Measurements from ENCODE around the gene HOXD4.

The HOXD4 gene

DNA sequence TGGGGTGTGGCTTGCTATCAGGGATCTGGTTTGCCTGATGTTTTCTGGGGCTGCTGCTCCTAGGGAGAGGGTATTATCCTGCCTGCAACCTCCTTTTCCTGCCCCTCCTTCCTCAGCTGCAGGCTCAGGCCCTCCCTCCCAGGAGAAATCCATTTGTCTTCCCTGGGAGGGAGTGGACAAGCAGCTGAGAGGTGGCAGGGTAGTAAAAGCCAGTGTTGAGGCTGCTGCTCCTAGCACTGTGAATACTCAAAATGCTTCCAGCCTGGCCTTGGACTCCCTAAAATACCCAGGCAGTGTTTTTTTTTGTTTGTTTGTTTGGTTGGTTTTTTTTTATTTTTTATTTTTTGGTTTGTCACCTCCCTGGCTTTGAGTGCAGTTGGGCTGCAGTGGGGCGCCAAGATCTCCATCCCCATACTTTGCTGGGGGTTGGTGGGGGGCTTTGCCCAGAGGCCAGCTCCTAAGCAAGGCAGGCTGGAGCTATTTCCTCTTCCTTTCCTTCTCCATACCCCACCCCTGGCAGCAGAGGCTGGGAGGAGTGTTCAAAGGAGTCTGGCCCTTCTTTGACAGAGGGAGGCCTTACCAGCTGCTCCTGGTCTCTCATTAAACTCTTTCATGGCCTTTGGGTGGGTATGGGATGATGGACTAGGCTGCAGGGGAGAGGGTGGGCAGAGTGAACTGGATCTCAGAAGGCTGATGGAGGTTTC is 19.4 kb downstream of the HOXD4 start:
- DNase-seq (ENCODE audit: low read depth in 2 of 2): no peak

DNA sequence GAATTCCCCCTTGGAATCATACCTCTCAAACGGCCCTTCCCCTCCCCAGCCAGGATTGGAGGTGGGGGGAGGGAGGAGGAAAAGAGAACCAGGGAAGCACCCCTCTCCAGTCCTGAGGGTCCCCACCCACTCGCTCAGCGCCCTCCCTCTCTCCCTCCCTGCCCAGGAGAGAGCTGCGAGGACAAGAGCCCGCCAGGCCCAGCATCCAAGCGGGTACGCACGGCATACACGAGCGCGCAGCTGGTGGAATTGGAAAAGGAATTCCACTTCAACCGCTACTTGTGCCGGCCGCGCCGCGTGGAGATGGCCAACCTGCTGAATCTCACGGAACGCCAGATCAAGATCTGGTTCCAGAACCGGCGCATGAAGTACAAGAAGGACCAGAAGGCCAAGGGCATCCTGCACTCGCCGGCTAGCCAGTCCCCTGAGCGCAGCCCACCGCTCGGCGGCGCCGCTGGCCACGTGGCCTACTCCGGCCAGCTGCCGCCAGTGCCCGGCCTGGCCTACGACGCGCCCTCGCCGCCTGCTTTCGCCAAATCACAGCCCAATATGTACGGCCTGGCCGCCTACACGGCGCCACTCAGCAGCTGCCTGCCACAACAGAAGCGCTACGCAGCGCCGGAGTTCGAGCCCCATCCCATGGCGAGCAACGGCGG is 20.1 kb downstream of the HOXD4 start:
- DNase-seq (ENCODE audit: low read depth in 2 of 2): no peak

DNA sequence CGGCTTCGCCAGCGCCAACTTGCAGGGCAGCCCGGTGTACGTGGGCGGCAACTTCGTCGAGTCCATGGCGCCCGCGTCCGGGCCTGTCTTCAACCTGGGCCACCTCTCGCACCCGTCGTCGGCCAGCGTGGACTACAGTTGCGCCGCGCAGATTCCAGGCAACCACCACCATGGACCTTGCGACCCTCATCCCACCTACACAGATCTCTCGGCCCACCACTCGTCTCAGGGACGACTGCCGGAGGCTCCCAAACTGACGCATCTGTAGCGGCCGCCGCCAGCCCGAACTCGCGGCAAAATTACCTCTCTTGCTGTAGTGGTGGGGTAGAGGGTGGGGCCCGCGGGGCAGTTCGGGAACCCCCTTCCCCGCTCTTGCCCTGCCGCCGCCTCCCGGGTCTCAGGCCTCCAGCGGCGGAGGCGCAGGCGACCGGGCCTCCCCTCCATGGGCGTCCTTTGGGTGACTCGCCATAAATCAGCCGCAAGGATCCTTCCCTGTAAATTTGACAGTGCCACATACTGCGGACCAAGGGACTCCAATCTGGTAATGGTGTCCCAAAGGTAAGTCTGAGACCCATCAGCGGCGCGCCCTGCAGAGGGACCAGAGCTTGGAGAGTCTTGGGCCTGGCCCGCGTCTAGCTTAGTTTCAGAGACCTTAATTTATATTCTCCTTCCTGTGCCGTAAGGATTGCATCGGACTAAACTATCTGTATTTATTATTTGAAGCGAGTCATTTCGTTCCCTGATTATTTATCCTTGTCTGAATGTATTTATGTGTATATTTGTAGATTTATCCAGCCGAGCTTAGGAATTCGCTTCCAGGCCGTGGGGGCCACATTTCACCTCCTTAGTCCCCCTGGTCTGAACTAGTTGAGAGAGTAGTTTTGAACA is 20.9 kb downstream of the HOXD4 start:
- DNase-seq (ENCODE audit: low read depth in 2 of 2): no peak

DNA sequence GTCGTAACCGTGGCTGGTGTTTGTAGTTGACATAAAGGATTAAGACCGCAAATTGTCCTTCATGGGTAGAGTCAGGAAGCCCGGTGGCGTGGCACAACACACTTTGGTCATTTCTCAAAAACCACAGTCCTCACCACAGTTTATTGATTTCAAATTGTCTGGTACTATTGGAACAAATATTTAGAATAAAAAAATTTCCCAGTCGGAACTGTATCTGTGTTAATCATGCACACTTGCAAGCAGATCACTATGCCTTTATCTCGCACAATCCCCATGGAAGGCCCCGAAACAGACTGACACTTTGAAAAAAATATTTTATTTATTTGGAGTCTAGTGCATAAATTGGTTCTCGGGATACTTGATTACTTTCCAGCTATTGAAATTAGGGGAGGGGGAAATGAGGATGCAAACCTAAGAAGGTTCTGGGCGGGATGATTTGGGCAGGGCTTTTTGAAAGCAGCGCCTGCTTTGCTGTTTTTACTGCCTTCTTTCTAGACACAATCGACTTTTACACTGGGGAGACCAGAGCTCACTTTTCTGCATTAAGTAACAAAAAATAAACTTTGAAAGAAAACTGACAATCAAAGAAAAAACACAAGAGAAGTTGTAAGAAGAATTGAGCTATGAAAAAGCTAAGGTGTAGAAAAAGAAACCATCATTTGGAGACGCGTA is 21.7 kb downstream of the HOXD4 start:
- DNase-seq (ENCODE audit: low read depth in 2 of 2): no peak

DNA sequence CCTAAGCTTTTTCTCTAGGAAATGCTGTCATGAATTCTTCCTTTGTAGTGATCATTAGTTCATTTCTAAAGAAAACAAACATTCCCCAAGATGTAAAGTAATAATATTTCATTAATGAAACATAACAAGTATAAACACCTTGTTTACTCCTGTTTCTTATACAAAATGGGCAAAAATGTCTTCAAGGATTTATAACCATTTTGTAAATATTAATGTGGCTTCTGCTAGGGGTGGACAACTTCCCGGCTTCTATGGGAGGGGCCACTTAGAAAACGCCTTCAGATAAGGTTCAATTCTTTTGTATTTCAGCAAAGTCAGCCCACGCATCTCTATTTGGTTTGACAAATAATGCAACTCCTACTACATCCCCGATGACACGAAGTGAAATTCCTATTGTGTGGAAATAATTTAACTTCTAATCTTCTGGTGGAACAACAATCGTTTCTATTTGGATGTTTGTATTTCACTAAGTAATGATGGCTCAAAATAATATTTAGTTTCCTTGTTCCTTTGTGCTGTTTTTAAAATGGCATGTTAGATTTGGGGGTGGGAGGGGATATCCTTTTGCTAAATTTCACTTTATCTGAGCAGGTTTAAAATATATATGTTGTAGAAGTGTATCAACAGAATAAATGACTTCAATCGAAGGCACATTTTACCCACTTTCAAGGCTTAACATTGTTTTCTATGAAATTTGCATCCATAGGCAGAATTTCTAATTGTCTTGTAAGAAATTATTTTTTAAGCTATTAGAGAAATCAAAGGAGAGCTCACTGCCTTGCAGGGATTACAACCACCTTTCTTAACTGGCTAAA is 22.4 kb downstream of the HOXD4 start:
- no peak for DNase-seq (ENCODE audit: low read depth in 2 of 2)

DNA sequence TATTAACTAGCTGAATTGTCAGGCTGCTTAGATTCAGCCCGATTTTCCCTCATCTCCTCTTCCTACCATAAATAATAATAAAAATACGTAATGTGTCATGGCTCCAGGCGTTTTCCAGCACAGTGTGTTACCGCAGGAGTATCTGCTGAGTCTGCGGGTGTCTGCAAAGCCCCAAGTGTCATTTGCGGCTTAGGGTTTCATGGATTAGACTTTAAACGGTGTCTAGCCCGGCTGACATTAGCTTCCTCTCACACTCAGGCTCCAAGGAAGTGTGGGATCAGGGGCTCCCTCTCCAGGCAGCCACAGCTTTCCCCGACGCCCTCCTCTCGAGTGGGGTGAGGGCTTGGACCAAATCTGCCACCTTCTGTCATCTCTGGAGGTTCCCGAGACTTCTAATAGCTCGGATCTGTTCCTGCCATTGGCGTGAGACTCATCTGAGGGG is 23.1 kb downstream of the HOXD4 start:
- DNase-seq (ENCODE audit: low read depth in 2 of 2): no peak

DNA sequence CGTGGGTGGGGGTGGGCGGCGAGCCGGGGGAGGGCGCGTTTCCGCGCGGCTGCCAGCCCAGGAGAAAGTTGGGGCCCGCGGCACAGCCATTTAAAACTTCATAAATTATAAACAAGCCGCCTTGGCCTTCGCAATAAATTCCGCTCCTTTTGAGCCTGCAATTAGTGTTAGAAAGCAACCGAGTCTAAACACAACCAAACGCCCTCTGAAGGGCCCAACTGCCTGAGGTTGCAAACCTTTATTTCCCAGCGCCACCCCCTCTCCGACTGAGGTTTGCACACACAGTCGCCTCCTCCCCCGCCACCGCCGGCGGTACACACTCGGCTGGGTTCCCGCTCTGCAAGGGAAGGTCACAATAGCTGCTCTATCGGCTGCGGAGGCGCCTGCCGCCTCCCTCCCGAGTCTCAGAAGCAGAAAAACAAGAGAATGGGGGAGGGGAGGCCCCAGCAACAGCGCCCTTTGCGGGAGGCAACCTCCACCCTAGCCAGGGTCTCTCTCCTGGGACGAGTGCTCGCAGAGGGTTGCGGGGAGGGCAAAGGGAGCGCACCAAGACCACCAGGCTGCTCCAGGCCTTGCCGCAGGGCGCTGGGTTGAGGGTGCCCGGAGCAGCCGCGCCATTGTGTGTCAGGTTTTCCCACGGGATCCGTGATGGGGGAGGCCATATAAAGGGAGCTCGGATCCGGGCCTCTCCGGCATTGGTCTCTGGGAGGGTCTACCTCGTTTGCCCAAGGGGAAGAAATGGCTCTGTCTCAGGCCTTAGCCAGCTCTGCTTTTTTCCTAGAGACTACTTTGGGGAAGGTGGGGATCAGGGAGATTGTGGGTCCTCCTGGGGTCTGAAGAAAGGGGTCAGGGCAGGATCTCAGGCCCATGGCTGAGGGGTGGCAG is 23.7 kb downstream of the HOXD4 start:
- no peak for DNase-seq (ENCODE audit: low read depth in 2 of 2)

DNA sequence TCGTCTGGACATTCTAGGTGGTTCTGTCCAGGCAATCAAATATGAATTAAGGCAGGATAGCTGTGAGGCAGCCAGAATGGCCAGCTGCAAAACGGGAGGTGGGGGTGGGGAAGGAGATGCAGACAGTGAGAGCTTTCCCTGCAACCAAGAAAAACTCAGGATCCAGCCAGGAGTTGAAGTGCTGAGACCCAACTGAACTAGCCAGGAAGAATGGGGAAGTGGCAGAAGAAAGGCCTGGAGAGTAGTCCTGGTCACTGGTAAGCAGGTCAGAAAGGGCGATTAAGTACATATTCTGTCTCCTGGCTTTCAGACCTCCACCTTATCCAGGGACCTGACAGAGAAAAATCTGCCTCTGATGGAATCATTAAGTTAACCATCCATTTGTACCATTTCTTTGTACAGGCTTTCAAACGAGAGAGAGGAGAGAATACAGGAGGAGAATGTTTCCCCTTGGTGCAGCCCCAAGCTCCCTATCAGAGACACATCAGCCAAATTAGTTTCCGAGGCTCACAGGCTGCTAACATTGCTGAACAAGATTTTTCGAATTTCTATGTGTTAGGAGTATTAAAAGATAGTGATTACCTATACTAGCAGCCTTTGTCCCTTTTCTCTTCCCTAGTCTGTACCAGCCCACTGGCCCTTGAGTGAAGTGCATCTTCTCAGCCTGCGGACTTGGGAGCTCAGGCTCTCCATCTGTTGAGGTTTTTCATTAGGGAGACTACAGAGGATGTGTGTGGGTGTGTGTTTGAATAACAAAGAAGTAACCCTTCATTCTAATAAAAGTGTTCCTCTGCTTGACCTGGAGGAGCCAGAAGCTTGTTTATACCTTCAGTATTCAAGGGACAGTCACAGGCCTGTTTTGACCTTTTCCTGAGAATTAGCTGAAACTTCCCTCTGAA is 24.6 kb downstream of the HOXD4 start:
- no peak for DNase-seq (ENCODE audit: low read depth in 2 of 2)

DNA sequence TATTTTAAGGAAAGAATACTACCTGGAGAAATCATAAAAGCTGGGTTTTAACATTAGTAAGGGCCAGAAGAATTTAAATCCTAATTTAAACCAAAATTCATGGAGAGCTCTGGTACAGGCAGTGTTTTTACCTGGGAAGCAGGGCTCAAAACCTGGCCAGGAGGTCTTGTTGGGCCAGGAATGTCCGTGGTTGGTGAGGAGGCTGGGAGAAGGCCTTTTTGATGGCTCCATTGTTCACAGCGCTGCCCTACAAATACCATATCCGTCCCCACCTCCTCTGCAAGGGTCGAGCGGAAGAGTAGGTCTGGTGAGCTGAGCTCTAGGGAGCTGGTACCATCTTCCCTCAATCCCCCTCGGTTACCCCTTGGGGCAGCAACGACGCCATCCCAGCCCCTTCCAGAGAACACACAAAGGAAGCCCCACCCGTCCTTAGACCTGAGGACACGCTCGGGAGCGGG is 26.3 kb downstream of the HOXD4 start:
- DNase-seq (ENCODE audit: low read depth in 2 of 2): no peak

DNA sequence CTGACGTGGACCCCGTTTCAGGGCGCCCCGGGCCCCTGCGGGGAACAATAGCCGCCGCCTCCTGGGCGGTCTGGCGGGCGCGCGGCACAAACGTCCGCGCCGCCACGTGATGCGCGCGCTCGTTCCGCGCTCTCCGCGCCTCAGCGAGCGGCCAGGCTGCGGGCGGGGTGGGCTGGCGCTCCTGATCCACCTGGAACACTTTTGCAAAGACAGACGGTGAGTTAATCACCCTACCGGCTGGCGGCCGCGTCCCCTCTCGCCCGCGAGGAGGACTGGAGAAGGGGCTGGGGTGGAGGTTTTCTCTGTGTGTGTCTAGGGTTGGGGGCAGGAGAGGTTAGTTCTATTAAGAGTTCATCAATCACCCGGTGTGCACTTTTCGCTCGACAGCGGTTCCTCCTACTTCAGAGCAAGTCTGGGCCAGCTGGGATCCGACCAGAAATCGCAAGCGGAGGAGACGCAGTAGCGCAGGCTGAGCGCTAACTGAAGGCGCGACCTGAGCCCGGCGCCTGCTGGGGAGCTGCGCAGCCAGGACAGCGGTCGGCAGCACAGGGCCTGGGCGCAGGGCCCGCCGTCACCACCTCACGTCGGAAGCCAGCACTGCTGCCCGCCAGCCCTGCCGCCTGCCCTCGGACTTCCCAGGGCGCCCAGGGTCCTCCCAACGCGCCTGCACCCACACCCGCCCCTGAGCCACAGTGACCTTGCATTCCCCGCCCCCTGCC is 26.8 kb downstream of the HOXD4 start:
- DNase-seq (ENCODE audit: low read depth in 2 of 2): no peak

DNA sequence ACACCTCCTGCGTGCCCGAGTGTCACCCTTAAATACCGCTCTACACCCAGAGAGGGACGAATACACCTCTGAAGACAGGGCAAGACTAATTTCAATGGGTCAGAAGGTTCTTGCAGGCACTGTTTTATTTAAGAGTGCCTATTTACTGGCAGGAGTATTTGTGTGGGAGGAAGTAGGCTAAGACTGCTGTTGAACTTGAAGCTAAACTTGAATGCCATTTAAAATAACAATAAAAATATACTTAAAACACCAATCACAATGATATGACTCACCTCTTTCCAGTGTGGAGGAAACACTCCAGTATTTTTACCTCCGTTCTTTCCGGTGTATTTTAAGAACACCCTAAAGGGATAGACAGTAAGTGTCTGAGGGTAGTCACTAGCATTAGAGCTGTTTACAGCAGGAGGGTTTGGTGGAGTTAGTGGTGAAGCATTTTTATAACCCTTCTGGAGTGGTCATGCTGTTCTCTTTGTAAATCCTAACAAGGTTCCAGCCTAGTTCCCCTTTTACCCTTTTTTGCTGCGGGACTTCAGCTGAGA is 27.5 kb downstream of the HOXD4 start:
- DNase-seq (ENCODE audit: low read depth in 2 of 2): no peak

DNA sequence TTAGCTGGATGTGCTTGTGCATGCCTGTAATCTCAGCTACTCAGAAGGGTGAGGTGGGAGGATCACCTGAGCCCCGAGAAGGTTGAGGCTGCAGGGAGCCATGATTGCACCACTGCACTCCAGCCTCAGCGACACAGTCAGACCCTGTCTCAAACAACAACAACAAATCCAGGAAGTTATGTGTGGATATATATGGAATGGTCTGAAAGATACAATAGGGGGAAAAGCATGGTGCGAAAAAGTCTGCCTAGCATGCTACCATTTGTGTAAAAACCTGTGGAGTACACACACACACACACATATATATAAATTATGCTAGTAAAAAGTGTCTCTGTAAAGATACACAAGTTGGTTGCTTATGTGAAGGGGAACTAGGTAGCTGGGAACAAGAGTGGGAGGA is 30.2 kb downstream of the HOXD4 start:
- no peak for DNase-seq (ENCODE audit: low read depth in 2 of 2)

DNA sequence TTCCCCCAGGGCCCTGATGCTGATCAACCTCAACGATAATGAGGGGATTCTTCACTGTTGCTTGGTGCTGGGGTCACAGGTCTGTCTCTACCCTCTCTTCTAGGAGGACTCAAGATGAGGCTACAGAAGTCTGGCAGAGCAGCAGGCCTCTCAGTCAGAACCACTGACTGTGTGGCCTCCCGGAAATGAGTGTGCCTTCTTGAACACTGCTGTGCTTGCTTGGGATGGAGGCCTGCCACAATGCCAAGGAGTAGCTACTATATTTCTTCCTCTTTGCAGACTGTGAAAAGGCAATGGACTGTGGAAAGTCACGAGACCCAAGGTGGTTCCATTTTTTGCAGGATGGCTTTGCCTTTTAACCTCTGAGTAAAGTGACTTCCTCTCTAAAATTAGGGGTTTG is 31.3 kb downstream of the HOXD4 start:
- DNase-seq (ENCODE audit: low read depth in 2 of 2): no peak

DNA sequence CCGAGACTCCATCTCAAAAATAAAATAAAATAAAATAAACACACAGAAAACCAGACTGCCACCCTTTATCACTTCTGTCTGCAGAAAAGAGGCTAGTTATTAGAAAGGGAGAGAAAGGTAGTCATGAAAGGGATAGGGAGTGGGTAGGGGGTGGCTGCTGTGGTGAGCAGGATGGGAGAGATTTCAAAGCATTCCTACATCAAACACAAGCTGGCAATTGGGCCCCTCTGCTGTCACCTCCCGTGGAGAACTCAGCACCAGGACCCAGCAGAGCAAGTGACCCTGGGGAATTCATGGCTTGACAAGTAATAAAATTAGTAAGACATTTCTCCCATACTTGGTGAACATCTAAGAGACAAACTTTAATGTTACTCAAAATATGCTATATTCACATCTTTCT is 33.4 kb downstream of the HOXD4 start:
- no peak for DNase-seq (ENCODE audit: low read depth in 2 of 2)

DNA sequence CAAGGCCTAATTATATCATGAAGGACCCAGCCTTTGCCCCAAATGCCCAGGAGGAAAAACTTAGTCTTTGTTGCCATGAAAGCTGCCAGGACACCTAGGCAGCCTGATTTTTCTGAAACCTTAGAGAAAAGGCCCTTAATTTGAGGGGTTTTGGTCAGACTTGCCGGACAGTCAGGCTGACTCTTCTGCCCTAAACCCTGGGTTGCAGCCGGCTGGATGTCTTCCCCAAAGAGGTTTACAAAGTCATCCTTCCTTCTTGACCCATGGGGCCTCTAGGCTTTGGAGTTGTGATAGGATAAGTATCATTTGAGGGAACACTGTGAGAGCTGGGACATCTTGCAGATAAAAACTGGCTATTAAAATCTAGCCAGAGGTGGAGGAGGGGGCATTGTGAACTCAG is 34.7 kb downstream of the HOXD4 start:
- no peak for DNase-seq (ENCODE audit: low read depth in 2 of 2)

DNA sequence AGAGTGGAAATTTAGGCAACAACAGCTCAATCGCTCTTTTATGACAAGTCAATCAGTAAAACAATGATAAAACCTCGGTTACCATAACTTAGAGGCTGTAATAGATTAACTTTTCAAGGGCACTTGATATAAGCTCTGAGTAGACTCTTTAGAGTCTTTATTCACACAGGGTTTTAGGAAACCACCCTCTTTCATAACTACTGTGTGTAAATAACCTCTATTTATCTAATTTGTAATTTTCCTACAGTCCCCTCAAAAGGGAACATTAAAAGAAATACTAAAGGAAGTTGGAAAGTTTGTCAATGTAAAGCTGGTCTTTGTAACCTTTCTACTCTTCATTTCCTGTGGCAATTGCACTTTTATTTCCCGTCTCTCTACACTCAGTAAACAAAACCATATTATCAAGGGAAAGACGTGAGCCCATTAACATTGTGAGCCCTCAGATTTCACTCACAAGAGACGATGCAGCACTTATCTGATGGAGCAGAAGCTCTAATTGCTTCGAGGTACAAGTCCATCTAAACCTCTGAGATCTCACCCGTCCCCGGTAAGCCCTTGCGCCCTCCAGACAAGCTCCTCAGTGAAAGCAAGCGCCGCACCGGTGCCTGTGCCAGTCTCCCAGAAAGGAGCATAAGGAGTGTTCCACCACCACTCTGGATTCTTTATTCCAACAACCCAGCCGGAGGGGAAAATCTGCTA is 36.0 kb downstream of the HOXD4 start:
- DNase-seq (ENCODE audit: low read depth in 2 of 2): no peak

All from stimulated activated CD4-positive, alpha-beta T cell treated with anti-CD3 and anti-CD28 coated beads, Interleukin-12 subunit alpha, Interleukin-12 subunit beta, amount 100 ng/mL, for 24 hours (primary cell).